Measurements from ENCODE around the gene GNAL. TPM values are rescaled to one million over a fixed set of nuclear protein-coding genes. Genes with fewer than 3 reads are reported as not detected.

Gene GNAL
- total RNA-seq, 1 donor from 2014 or later = 5.6 TPM

GRCh38 chr18:11798271-11798670, 109.2 kb downstream of the GNAL start:
- Histone ChIP-seq H3K4me1 (no peaks in the 10 kb centered on the region), H3K36me3 (no peaks in the 10 kb centered on the region), H3K27me3 (ENCODE audit: low read depth) (no peaks in the 10 kb centered on the region), H3K4me3 (no peak overlapping the region), H3K27ac (no peak overlapping the region), H3K9me3 (no peaks in the 10 kb centered on the region)
- ATAC-seq = no peak
- no peak for DNase-seq
- intact Hi-C loops (cut with DNase I) = no loop called here
- no peak for TF ChIP-seq CTCF (IDR thresholded peaks at IDR 0.05)

GRCh38 chr18:11799066-11799465, 110.0 kb downstream of the GNAL start:
- intact Hi-C loops (cut with DNase I) = no loop called here
- no peak overlapping the region for H3K4me3 ChIP-seq
- H3K36me3 ChIP-seq = no peaks in the 10 kb centered on the region
- no peaks in the 10 kb centered on the region for H3K4me1 ChIP-seq
- no peak for TF ChIP-seq CTCF (IDR thresholded peaks at IDR 0.05)
- DNase-seq (no peak), ATAC-seq (no peak)
- H3K27me3 ChIP-seq (ENCODE audit: low read depth) = no peaks in the 10 kb centered on the region
- H3K27ac ChIP-seq = no peak overlapping the region
- no peaks in the 10 kb centered on the region for H3K9me3 ChIP-seq

GRCh38 chr18:11800566-11801334, 111.7 kb downstream of the GNAL start:
- no peak overlapping the region for H3K4me3 ChIP-seq
- no peaks in the 10 kb centered on the region for H3K4me1 ChIP-seq
- H3K9me3 ChIP-seq = no peaks in the 10 kb centered on the region
- intact Hi-C loops (cut with DNase I) = no loop called here
- no peak for TF ChIP-seq CTCF (IDR thresholded peaks at IDR 0.05)
- no peak for ATAC-seq
- H3K36me3 ChIP-seq = no peaks in the 10 kb centered on the region
- no peaks in the 10 kb centered on the region for H3K27me3 ChIP-seq (ENCODE audit: low read depth)
- no peak overlapping the region for H3K27ac ChIP-seq
- DNase-seq = no peak

GRCh38 chr18:11801573-11801972, 112.5 kb downstream of the GNAL start:
- H3K27me3 ChIP-seq (ENCODE audit: low read depth) = no peaks in the 10 kb centered on the region
- no peak for ATAC-seq
- no peaks in the 10 kb centered on the region for H3K9me3 ChIP-seq

GRCh38 chr18:11802158-11802557, 113.1 kb downstream of the GNAL start:
- Histone ChIP-seq H3K4me1 (no peaks in the 10 kb centered on the region), H3K27ac (no peak overlapping the region), H3K27me3 (ENCODE audit: low read depth) (no peaks in the 10 kb centered on the region), H3K4me3 (no peak overlapping the region), H3K9me3 (no peaks in the 10 kb centered on the region), H3K36me3 (no peaks in the 10 kb centered on the region)
- no peak for DNase-seq
- no peak for TF ChIP-seq CTCF (IDR thresholded peaks at IDR 0.05)
- ATAC-seq = no peak
- intact Hi-C loops (cut with DNase I) = no loop called here

More at GRCh38 chr18:11801573-11801972, 112.5 kb downstream of the GNAL start:
- no peak for DNase-seq
- no peak overlapping the region for H3K4me3 ChIP-seq
- intact Hi-C loops (cut with DNase I) = no loop called here
- H3K27ac ChIP-seq = no peak overlapping the region
- no peak for TF ChIP-seq CTCF (IDR thresholded peaks at IDR 0.05)
- H3K36me3 ChIP-seq = no peaks in the 10 kb centered on the region
- no peaks in the 10 kb centered on the region for H3K4me1 ChIP-seq

All from lower lobe of right lung (tissue), 2 donors.